ENCODE results near the gene TEKT1.
"Not testable (repeated sequence)": the region's sequence is repeated elsewhere in the genome, so short reads cannot be mapped to it uniquely, and the experiment has no call there.

Gene TEKT1

GRCh38 chr17:6843241-6843880 lies 11.8 kb upstream of the TEKT1 start:
- DNase-seq (ENCODE audit: low read depth in 1 of 2, low spot score in 1 of 2): no peak
- Histone ChIP-seq H3K27ac (replicated peaks) (no peak overlapping the region), H3K4me3 (replicated peaks; ENCODE audit: insufficient read depth, low read length) (no peak overlapping the region), H3K27me3 (ENCODE audit: insufficient read depth, poor library complexity, severe bottlenecking) (no peaks in the 10 kb centered on the region)
- no peak for TF ChIP-seq CTCF (IDR thresholded peaks at IDR 0.05; ENCODE audit: insufficient read depth, low read length)
- TF ChIP-seq POLR2AphosphoS5 (IDR thresholded peaks at IDR 0.05; ENCODE audit: low read depth): no peak
- TF ChIP-seq REST (IDR thresholded peaks at IDR 0.05; ENCODE audit: insufficient replicate concordance, low read depth): no peak
- TF ChIP-seq GABPA (IDR thresholded peaks at IDR 0.05; ENCODE audit: low read depth): no peak
- TF ChIP-seq SPI1 (IDR thresholded peaks at IDR 0.05; ENCODE audit: borderline replicate concordance, low read depth): no peak

GRCh38 chr17:6841769-6842168 lies 10.2 kb upstream of the TEKT1 start:
- not testable (repeated sequence) for DNase-seq (ENCODE audit: low read depth in 1 of 2, low spot score in 1 of 2); H3K4me3 ChIP-seq (replicated peaks; ENCODE audit: insufficient read depth, low read length); H3K27me3 ChIP-seq (ENCODE audit: insufficient read depth, poor library complexity, severe bottlenecking); H3K27ac ChIP-seq (replicated peaks)

- Histone ChIP-seq H3K4me3 (replicated peaks; ENCODE audit: insufficient read depth, low read length) (no peak overlapping the region), H3K27ac (replicated peaks) (no peak overlapping the region), H3K27me3 (ENCODE audit: insufficient read depth, poor library complexity, severe bottlenecking) (peaks cover 6% of the 10 kb centered on the region)
- no peak for DNase-seq (ENCODE audit: low read depth in 1 of 2, low spot score in 1 of 2)
- TF ChIP-seq SPI1 (IDR thresholded peaks at IDR 0.05; ENCODE audit: borderline replicate concordance, low read depth) (no peak), CTCF (IDR thresholded peaks at IDR 0.05; ENCODE audit: insufficient read depth, low read length) (no peak), GABPA (IDR thresholded peaks at IDR 0.05; ENCODE audit: low read depth) (no peak), POLR2AphosphoS5 (IDR thresholded peaks at IDR 0.05; ENCODE audit: low read depth) (no peak), REST (IDR thresholded peaks at IDR 0.05; ENCODE audit: insufficient replicate concordance, low read depth) (no peak)
Observed at GRCh38 chr17:6830383-6830986, 1.0 kb downstream of the TEKT1 start.

- no peak overlapping the region for H3K4me3 ChIP-seq (replicated peaks; ENCODE audit: insufficient read depth, low read length)
- no peak for DNase-seq (ENCODE audit: low read depth in 1 of 2, low spot score in 1 of 2)
- no peaks in the 10 kb centered on the region for H3K27me3 ChIP-seq (ENCODE audit: insufficient read depth, poor library complexity, severe bottlenecking)
- TF ChIP-seq SPI1 (IDR thresholded peaks at IDR 0.05; ENCODE audit: borderline replicate concordance, low read depth) (no peak), CTCF (IDR thresholded peaks at IDR 0.05; ENCODE audit: insufficient read depth, low read length) (no peak), POLR2AphosphoS5 (IDR thresholded peaks at IDR 0.05; ENCODE audit: low read depth) (no peak), GABPA (IDR thresholded peaks at IDR 0.05; ENCODE audit: low read depth) (no peak), REST (IDR thresholded peaks at IDR 0.05; ENCODE audit: insufficient replicate concordance, low read depth) (no peak)
- H3K27ac ChIP-seq (replicated peaks): no peak overlapping the region
Observed at GRCh38 chr17:6823011-6823442, 8.5 kb downstream of the TEKT1 start.

All from HL-60 (cell line).